GM19328 (cell line): ENCODE results near the gene ANKRD53.

Experiments used
- ATAC-seq: cut with Tn5 transposase; IDR thresholded peaks from one replicate; pipeline ENCODE4 v1.9.1; 2021; ENCODE audit warnings: mild to moderate bottlenecking, moderate library complexity; ENCODE audit not compliant: unreplicated experiment

The ANKRD53 gene

GRCh38 chr2:70964133-70964532 is 14.3 kb upstream of the ANKRD53 start:
- ATAC-seq, result no peak

GRCh38 chr2:70964596-70965386 is 13.6 kb upstream of the ANKRD53 start:
- peak; percentile 74 for ATAC-seq

- no peak for ATAC-seq
Observed at GRCh38 chr2:70965506-70965905, 12.9 kb upstream of the ANKRD53 start.

DNA sequence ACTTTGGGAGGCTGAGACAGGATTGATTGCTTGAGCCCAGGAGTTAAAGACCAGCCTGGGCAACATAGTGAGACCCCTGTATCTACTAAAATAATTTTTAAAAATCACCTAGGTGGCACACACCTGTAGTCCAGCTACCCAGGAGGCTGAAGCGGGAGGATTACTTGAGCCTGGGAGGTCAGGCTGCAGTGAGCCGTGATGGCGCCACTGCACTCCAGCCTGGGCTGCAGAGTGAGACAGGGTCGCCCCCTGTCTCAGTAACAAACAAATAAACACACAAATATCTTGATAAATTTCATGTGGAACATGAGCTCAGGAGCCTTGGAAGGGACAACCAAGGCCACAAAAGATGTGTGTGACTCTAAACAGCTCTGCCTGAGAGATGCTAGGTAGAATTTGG is 11.7 kb upstream of the ANKRD53 start:
- no peak for ATAC-seq

- ATAC-seq, result no peak
Observed at GRCh38 chr2:70967189-70967588, 11.2 kb upstream of the ANKRD53 start.

GRCh38 chr2:70974592-70974991 is 3.8 kb upstream of the ANKRD53 start:
- ATAC-seq, result no peak

- no peak for ATAC-seq
Observed at GRCh38 chr2:70975237-70975636, 3.2 kb upstream of the ANKRD53 start.

DNA sequence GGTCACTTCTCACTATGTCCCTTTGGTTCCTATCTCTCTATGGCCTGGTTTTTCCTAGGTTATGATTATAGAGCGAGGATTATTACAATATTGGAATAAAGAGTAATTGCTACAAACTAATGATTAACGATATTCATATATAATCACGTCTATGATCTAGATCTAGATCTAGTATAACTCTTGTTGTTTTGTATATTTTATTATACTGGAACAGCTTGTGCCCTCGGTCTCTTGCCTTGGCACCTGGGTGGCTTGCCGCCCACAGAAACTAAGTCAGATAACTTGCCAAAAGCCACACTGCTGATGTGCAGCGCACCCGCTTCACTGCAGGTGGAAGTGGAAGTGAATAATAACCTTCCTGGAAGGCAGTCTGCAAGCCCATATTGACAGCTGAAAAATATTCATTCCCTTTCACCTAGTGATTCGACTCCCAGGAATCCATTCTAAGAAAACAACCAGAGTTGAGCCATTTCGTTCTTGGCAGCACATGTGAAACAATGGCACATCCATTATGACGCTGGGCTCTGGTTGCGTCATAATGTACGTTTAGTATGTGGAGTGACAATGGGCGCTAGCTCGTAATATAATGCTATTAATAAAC is 725 bp upstream of the ANKRD53 start:
- no peak for ATAC-seq

DNA sequence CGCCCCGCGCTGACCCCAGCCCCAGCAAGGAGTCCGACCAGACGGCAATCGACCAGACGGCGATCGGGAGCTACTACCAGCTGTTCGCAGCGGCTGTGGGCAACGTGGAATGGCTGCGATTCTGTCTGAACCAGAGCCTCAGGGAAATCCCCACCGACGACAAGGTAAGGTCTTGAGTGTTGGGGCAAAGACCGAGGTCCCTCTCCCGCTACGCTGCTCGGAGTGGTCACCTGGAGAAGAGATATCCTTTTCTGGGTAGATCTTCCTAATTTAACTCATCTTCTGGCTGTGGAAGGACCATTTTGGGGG is 704 bp downstream of the ANKRD53 start:
- no peak for ATAC-seq

DNA sequence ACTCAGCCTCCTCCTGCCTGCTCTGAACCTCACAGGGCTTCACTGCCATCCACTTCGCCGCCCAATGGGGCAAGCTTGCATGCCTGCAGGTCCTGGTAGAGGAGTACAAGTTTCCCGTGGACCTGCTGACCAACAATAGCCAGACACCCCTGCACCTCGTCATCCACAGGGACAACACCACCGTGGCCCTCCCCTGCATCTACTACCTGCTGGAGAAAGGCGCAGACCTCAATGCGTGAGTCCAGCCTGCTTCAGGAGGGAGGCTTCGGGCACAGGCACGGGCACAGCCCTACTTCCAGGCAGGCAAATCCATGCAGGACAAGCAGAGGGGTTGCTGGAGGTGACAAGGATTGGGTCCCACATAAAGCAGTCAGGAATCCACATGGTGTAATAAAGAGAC is 1.2 kb downstream of the ANKRD53 start:
- no peak for ATAC-seq

DNA sequence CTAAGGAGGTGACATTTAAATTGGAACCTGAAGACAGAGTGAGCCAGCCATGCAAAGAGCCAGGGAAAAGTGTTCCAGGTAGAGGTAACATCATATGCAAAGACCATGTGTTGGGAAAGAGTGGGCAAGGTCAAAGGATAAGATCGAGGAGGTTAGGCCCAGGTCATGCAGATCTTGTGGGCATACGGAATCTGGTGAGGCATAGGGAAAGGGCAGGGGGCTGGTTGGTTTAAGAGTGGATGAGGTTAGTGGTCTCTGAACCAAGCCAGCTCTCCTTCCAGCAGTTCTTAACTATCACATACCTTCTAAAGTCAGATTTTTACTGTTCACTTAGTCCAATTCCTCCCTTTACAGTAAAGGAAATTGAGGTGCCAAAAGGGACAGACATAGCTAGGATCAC is 3.0 kb downstream of the ANKRD53 start:
- ATAC-seq, result no peak

GRCh38 chr2:70981866-70982810 is 3.7 kb downstream of the ANKRD53 start:
- no peak for ATAC-seq

GRCh38 chr2:70982971-70983370 is 4.5 kb downstream of the ANKRD53 start:
- no peak for ATAC-seq

DNA sequence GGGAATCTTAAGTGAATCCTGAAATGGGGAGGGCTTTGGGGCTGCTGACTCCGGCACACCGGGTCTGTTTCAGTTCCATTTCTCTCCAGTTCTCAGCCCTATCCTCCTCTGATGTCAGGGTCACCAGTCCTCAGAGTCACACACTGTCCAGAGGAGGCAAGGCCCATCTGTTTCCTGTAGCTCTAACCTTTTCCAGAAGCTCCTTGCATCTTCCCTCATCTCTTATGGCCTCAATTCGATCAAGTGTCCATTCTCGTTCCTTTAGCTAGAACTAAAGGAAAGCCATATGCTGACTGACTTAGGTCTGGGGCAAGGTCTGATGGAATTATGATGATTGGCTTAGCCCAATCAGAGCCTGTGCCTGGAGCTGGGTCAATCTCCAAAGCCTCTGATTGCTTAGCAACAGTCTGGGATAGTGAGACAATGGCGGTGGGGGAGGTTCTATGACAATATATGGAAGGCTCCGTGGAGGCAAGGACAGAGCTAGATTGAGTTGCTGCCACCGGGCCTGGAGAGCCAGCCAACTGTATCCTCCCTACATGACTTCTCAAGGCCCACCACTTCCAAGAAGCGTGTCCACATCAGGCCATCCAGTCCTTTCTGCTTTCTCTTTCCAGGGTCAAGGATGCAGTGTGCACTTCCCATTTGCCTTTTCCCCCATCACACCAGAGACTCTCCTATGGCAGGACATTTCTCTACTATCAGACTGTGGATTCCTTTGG is 5.2 kb downstream of the ANKRD53 start:
- no peak for ATAC-seq

GRCh38 chr2:70984228-70984575 is 5.8 kb downstream of the ANKRD53 start:
- no peak for ATAC-seq

GRCh38 chr2:70984576-70985282 is 6.3 kb downstream of the ANKRD53 start:
- ATAC-seq, result peak; percentile 93

GRCh38 chr2:70985283-70985688 is 6.9 kb downstream of the ANKRD53 start:
- ATAC-seq, result no peak

DNA sequence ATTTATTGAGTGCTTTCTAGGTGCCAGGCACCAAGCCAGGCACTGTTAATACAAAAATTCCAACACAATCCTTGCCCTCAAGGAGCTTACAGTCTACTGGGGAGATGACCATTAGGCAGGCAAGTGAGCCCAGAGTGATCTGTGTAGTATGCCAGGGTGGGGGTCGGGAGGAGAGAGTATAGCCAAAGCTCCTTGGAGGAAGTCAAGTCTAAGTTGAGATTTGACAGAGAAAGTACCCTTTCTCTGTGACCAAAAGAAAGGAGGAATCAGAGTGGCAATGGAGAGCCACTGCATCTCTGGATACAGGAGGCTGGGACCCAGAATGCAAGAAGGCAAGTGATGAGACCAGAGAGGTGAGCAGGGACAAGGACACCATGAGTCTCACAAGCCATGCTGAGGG is 7.5 kb downstream of the ANKRD53 start:
- ATAC-seq, result no peak

DNA sequence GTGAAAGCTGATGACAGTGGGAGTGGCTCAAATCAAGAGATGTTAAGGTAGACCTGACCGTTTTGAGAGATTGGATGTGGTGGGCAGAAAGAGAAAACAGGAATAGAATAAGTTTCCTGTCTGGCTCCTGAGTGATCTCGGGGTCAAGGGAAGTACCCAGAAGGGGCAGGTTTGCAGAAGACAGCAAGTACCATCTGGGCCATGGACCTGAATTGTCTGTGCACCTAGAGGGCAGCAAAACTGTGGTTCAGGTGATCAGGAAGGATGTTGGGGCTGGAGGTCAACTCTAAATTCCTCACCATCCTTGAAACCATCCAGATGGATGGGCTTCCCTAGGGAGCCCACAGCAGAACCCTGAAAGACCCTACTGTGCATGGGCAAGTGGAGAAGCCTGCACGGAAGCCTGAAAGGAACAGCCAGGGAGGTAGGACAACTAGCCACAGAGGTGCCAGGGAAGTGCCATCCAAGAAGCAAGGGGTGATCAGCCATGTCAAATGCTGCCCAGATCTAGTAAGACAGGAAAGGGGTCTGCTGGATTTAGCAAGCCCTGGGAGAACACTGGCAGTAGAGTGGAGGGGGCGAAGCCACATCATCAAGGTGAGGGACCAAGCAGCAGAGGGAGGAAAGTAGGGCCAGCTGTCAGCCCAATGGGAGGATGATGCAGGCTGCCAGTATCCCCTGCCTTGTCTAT is 8.2 kb downstream of the ANKRD53 start:
- ATAC-seq, result no peak

GRCh38 chr2:70987386-70987785 is 9.0 kb downstream of the ANKRD53 start:
- ATAC-seq, result no peak
